ENCODE results near the gene KLHL41.

The KLHL41 gene

GRCh38 chr2:169509298-169509885, at the start of gene KLHL41:
Gene KLHL41, plus strand, starts transcription at chr2:169509702. Its CDS starts 77 bp downstream, at chr2:169509779.
- H3K27ac ChIP-seq = no peak within 1 kb of the TSS
- TF ChIP-seq CTCF (conservative IDR thresholded peaks at IDR 0.05) (no peak), ZFX (IDR thresholded peaks at IDR 0.05) (no peak)

GRCh38 chr2:169461143-169461542, 48.4 kb upstream of the KLHL41 start:
- TF ChIP-seq CTCF (conservative IDR thresholded peaks at IDR 0.05) (no peak), ZFX (IDR thresholded peaks at IDR 0.05) (no peak)
- H3K27ac ChIP-seq = no peak overlapping the region

- TF ChIP-seq CTCF (conservative IDR thresholded peaks at IDR 0.05) = no peak
- no peak for TF ChIP-seq ZFX (IDR thresholded peaks at IDR 0.05)
- H3K27ac ChIP-seq = no peak overlapping the region
Measured at GRCh38 chr2:169462896-169463695, 46.4 kb upstream of the KLHL41 start.

- no peak overlapping the region for H3K27ac ChIP-seq
- TF ChIP-seq CTCF (conservative IDR thresholded peaks at IDR 0.05) (no peak), ZFX (IDR thresholded peaks at IDR 0.05) (no peak)
Measured at GRCh38 chr2:169464466-169464865, 45.0 kb upstream of the KLHL41 start.

GRCh38 chr2:169464882-169465281, 44.6 kb upstream of the KLHL41 start:
- no peak overlapping the region for H3K27ac ChIP-seq
- TF ChIP-seq ZFX (IDR thresholded peaks at IDR 0.05) (no peak), CTCF (conservative IDR thresholded peaks at IDR 0.05) (no peak)

- H3K27ac ChIP-seq = no peak overlapping the region
- no peak for TF ChIP-seq CTCF (conservative IDR thresholded peaks at IDR 0.05)
- TF ChIP-seq ZFX (IDR thresholded peaks at IDR 0.05) = no peak
Measured at GRCh38 chr2:169468841-169469240, 40.7 kb upstream of the KLHL41 start.

- H3K27ac ChIP-seq = no peak overlapping the region
- TF ChIP-seq CTCF (conservative IDR thresholded peaks at IDR 0.05) (no peak), ZFX (IDR thresholded peaks at IDR 0.05) (no peak)
Measured at GRCh38 chr2:169469952-169470572, 39.4 kb upstream of the KLHL41 start.
